ENCODE results near the gene CANX. TPM values are rescaled to one million over a fixed set of nuclear protein-coding genes. Genes with fewer than 3 reads are reported as not detected.
"Not testable (repeated sequence)": the region's sequence is repeated elsewhere in the genome, so short reads cannot be mapped to it uniquely, and the experiment has no call there.

Gene CANX
- 695 to 849 TPM (median 699 TPM) in 3 replicates for total RNA-seq
- long read RNA-seq, full-length matches to known transcripts, result 919 of 1,068 reads
- long read RNA-seq, partial matches to known transcripts, result 71 of 1,068 reads
- long read RNA-seq, other reads (novel, unspliced or antisense), result 78 of 1,068 reads

- Mint-ChIP-seq H3K4me1 (ENCODE audit: low read depth) (peaks cover 43% of the 10 kb centered on the region), H3K27me3 (ENCODE audit: low read depth) (no peaks in the 10 kb centered on the region), H3K36me3 (ENCODE audit: low read depth) (peaks cover 8% of the 10 kb centered on the region), H3K27ac (ENCODE audit: unreplicated experiment) (peak within 1 kb of the TSS; percentile 99), H3K9me3 (ENCODE audit: low read depth) (no peaks in the 10 kb centered on the region), H3K4me3 (ENCODE audit: unreplicated experiment) (peak within 1 kb of the TSS; percentile 88)
- no peak for DNase-seq (ENCODE audit: low spot score)
- no peak for TF ChIP-seq CTCF (IDR thresholded peaks at IDR 0.05)
Measured at GRCh38 chr5:179698935-179699615, at the start of gene CANX. Gene CANX, plus strand, starts transcription at chr5:179698967. Its CDS starts 6,715 bp downstream, at chr5:179705682.

- H3K9me3 Mint-ChIP-seq (ENCODE audit: low read depth); H3K27me3 Mint-ChIP-seq (ENCODE audit: low read depth); H3K27ac Mint-ChIP-seq (ENCODE audit: unreplicated experiment); H3K4me3 Mint-ChIP-seq (ENCODE audit: unreplicated experiment); H3K36me3 Mint-ChIP-seq (ENCODE audit: low read depth); H3K4me1 Mint-ChIP-seq (ENCODE audit: low read depth); DNase-seq (ENCODE audit: low spot score): not testable (repeated sequence)
Measured at GRCh38 chr5:179649166-179649703, 49.5 kb upstream of the CANX start.

GRCh38 chr5:179650245-179650644 lies 48.5 kb upstream of the CANX start:
- H3K27me3 Mint-ChIP-seq (ENCODE audit: low read depth); H3K9me3 Mint-ChIP-seq (ENCODE audit: low read depth); H3K4me1 Mint-ChIP-seq (ENCODE audit: low read depth); DNase-seq (ENCODE audit: low spot score); H3K4me3 Mint-ChIP-seq (ENCODE audit: unreplicated experiment); H3K27ac Mint-ChIP-seq (ENCODE audit: unreplicated experiment); H3K36me3 Mint-ChIP-seq (ENCODE audit: low read depth): not testable (repeated sequence)

GRCh38 chr5:179653135-179653534 lies 45.6 kb upstream of the CANX start:
- DNase-seq (ENCODE audit: low spot score); H3K4me1 Mint-ChIP-seq (ENCODE audit: low read depth); H3K4me3 Mint-ChIP-seq (ENCODE audit: unreplicated experiment); H3K27me3 Mint-ChIP-seq (ENCODE audit: low read depth); H3K36me3 Mint-ChIP-seq (ENCODE audit: low read depth); H3K9me3 Mint-ChIP-seq (ENCODE audit: low read depth); H3K27ac Mint-ChIP-seq (ENCODE audit: unreplicated experiment): not testable (repeated sequence)

GRCh38 chr5:179657302-179658178 lies 41.2 kb upstream of the CANX start:
- not testable (repeated sequence) for H3K4me3 Mint-ChIP-seq (ENCODE audit: unreplicated experiment); H3K4me1 Mint-ChIP-seq (ENCODE audit: low read depth)

GRCh38 chr5:179658179-179658856 lies 40.4 kb upstream of the CANX start:
- not testable (repeated sequence) for H3K27me3 Mint-ChIP-seq (ENCODE audit: low read depth)

More at GRCh38 chr5:179657302-179658178, 41.2 kb upstream of the CANX start:
- not testable (repeated sequence) for H3K36me3 Mint-ChIP-seq (ENCODE audit: low read depth); H3K27me3 Mint-ChIP-seq (ENCODE audit: low read depth); H3K9me3 Mint-ChIP-seq (ENCODE audit: low read depth); DNase-seq (ENCODE audit: low spot score); H3K27ac Mint-ChIP-seq (ENCODE audit: unreplicated experiment)
- TF ChIP-seq CTCF (IDR thresholded peaks at IDR 0.05), result peak; percentile 14

GRCh38 chr5:179661647-179662046 lies 37.1 kb upstream of the CANX start:
- H3K4me1 Mint-ChIP-seq (ENCODE audit: low read depth); H3K27ac Mint-ChIP-seq (ENCODE audit: unreplicated experiment); H3K27me3 Mint-ChIP-seq (ENCODE audit: low read depth); H3K4me3 Mint-ChIP-seq (ENCODE audit: unreplicated experiment); H3K9me3 Mint-ChIP-seq (ENCODE audit: low read depth); DNase-seq (ENCODE audit: low spot score): not testable (repeated sequence)
- H3K36me3 Mint-ChIP-seq (ENCODE audit: low read depth), result peaks cover 13% of the 10 kb centered on the region

More at GRCh38 chr5:179658179-179658856, 40.4 kb upstream of the CANX start:
- TF ChIP-seq CTCF (IDR thresholded peaks at IDR 0.05), result peak; percentile 29
- H3K9me3 Mint-ChIP-seq (ENCODE audit: low read depth); DNase-seq (ENCODE audit: low spot score); H3K36me3 Mint-ChIP-seq (ENCODE audit: low read depth); H3K4me1 Mint-ChIP-seq (ENCODE audit: low read depth): not testable (repeated sequence)
- H3K27ac Mint-ChIP-seq (ENCODE audit: unreplicated experiment), result peak overlapping the region; percentile 80
- peak overlapping the region; percentile 79 for H3K4me3 Mint-ChIP-seq (ENCODE audit: unreplicated experiment)
